GM12878 (cell line): Measurements from ENCODE around the gene REV1. TPM values are rescaled to one million over a fixed set of nuclear protein-coding genes. Genes with fewer than 3 reads are reported as not detected.

Source experiments
- ATAC-seq: fragments of 200-7000 bp; cut with Tn5 transposase; 3 replicates; pipeline ENCODE4 v1.9.1; 2020; ENCODE audit warnings: mild to moderate bottlenecking, moderate library complexity
- BruUV-seq: library from RNA; stranded (reverse); fragments of 400-500 nt; replicated peaks from 2 replicates; lab custom pipeline; 2021; lab: Mats Ljungman, UMichigan
- CTCF ChIA-PET: fragments of 300-600 bp; sonication (Branson Sonifier 250); formaldehyde crosslinking; extraction: SDS; loops from one replicate; lab custom pipeline; 2021; ENCODE audit warnings: inconsistent platforms; lab: Yijun Ruan, JAX
- POLR2A ChIA-PET: fragments of 350-600 bp; formaldehyde crosslinking; extraction: SDS; loops from one replicate; lab custom pipeline; 2021; ENCODE audit warnings: inconsistent platforms; lab: Charles Lee
- RAD21 ChIA-PET: fragments of 300-600 bp; sonication (Branson Sonifier 250); formaldehyde crosslinking; loops from one replicate; lab custom pipeline; 2023; ENCODE audit warnings: antibody characterized with exemption; ENCODE audit not compliant: unreplicated experiment; lab: Charles Lee
- SMC1A ChIA-PET: fragments of 300-600 bp; sonication (Branson Sonifier 250); formaldehyde crosslinking; loops from one replicate; lab custom pipeline; 2023; ENCODE audit not compliant: unreplicated experiment, uncharacterized antibody; lab: Charles Lee
- DNase-seq: peaks from one replicate; pipeline ENCODE4 v3.0.0-alpha.2; 2011; ENCODE audit warnings: low read depth, low spot score
- FAIRE-seq: peaks from 3 replicates; lab custom pipeline; 2011; peaks lifted over from hg19 to GRCh38; lab: Jason Lieb, UNC
- H2AFZ ChIP-seq: 2 replicates; pipeline ENCODE4 v1.6.0; 2011; ENCODE audit warnings: low read depth, low read length, control low read depth; ENCODE audit not compliant: control insufficient read depth
- H3K27ac ChIP-seq: 2 replicates; pipeline ENCODE4 v1.5.1; 2011; ENCODE audit warnings: control low read depth; ENCODE audit not compliant: control insufficient read depth, insufficient read depth
- H3K27me3 ChIP-seq, 2 experiments: replicated peaks in 1 of 2; 2 replicates each; pipeline versions ENCODE4 v1.6.0 to v1.6.1; 2011; ENCODE audit warnings: low read length in 1 of 2; ENCODE audit not compliant: control insufficient read depth in 2 of 2, insufficient read depth in 2 of 2
- H3K36me3 ChIP-seq, 2 experiments: 2 replicates each; pipeline ENCODE4 v1.5.1; 2011; ENCODE audit warnings: low read length in 1 of 2; ENCODE audit not compliant: control insufficient read depth in 2 of 2, insufficient read depth in 2 of 2
- H3K4me1 ChIP-seq: 2 replicates; pipeline ENCODE4 v1.6.1; 2011; ENCODE audit warnings: mild to moderate bottlenecking, low read length, moderate library complexity, mixed read lengths; ENCODE audit not compliant: control insufficient read depth, insufficient read depth
- H3K4me2 ChIP-seq: 2 replicates; pipeline ENCODE4 v1.6.0; 2011; ENCODE audit warnings: control low read depth; ENCODE audit not compliant: control insufficient read depth, insufficient read depth
- H3K4me3 ChIP-seq: fragments of 200-600 bp; sonication (generic); 2 replicates; pipeline ENCODE4 v1.5.1; 2016
- H3K79me2 ChIP-seq: 2 replicates; pipeline ENCODE4 v1.6.0; 2011; ENCODE audit warnings: low read length; ENCODE audit not compliant: control insufficient read depth, insufficient read depth
- H3K9ac ChIP-seq: 2 replicates; pipeline ENCODE4 v1.8.0; 2011; ENCODE audit warnings: low read length, control low read depth, mixed read lengths; ENCODE audit not compliant: control insufficient read depth, insufficient read depth
- H3K9me3 ChIP-seq: replicated peaks from 3 replicates; pipeline ENCODE4 v1.5.1; 2011; ENCODE audit warnings: mild to moderate bottlenecking, low read length; ENCODE audit not compliant: control insufficient read depth, insufficient read depth
- H4K20me1 ChIP-seq: 2 replicates; pipeline ENCODE4 v1.6.0; 2011; ENCODE audit not compliant: control insufficient read depth, insufficient read depth
- RAD21 ChIP-seq: IDR thresholded peaks from 2 replicates; pipeline ENCODE4 v1.6.1; 2011; ENCODE audit warnings: mild to moderate bottlenecking, low read depth, low read length, moderate library complexity; ENCODE audit not compliant: insufficient read depth
- SPI1 ChIP-seq: IDR thresholded peaks from 2 replicates; pipeline ENCODE4 v1.6.1; 2011; ENCODE audit warnings: low read depth, mild to moderate bottlenecking, low read length, moderate library complexity, borderline replicate concordance; ENCODE audit not compliant: insufficient read depth
- TCF3 ChIP-seq: IDR thresholded peaks from 2 replicates; pipeline ENCODE4 v1.6.1; 2012; ENCODE audit warnings: low read depth, mild to moderate bottlenecking, low read length, borderline replicate concordance; ENCODE audit not compliant: insufficient read depth
- TCF7 ChIP-seq: IDR thresholded peaks from 2 replicates; pipeline ENCODE4 v1.6.1; 2014; ENCODE audit warnings: antibody characterized with exemption, borderline replicate concordance
- WGBS: methylation state at CpG from one replicate; pipeline ENCODE4 v1.1.6; 2016; ENCODE audit warnings: low lambda C conversion rate; ENCODE audit not compliant: insufficient replicate concordance, insufficient coverage; ENCODE audit errors: missing lambda C conversion rate; 5-methylcytosine and 5-hydroxymethylcytosine counted together
- in situ Hi-C: fragments of 300-500 bp; cut with MboI; formaldehyde crosslinking; loops from 9 replicates; pipeline ENCODE4 v1.14.3; 2018; ENCODE audit warnings: mixed read lengths
- intact Hi-C: fragments of 100-400 bp; cut with micrococcal nuclease; formaldehyde crosslinking; loops from one replicate; pipeline ENCODE4 v1.14.2; 2022; ENCODE audit not compliant: unreplicated experiment
- polyA plus RNA-seq, 11 experiments: library from polyadenylated mRNA; depleted of rRNA in 4 of 11; unstranded in 6 of 11; stranded (reverse) in 5 of 11; fragments of >200 nt; fragmentation: Nextera tagmentation in 4 of 11; fragmentation: Illumina TruSeq in 1 of 11; extraction: Ambion mirVana in 4 of 11; extraction: Trizol in 1 of 11; gene quantifications; 1 replicate in 1 of 11; 2 replicates in 10 of 11; pipeline versions ENCODE4 v1.2.1 to v1.2.3, GENCODE V29; 2011 to 2016; ENCODE audit warnings: inconsistent platforms in 2 of 11, missing spikeins in 2 of 11, low read depth in 1 of 11
- total RNA-seq, 4 experiments: library from RNA; depleted of rRNA in 3 of 4; stranded (reverse); fragments of >200 nt in 3 of 4; fragmentation: Illumina TruSeq in 1 of 4; extraction: Trizol in 1 of 4; gene quantifications; 2 replicates each; pipeline versions ENCODE4 v1.2.1 to v1.2.3, GENCODE V29; 2013 to 2021

REV1 gene
- total and polyA plus RNA-seq, 10 of the 15 experiments (the other 5 are each of a cell fraction or from before 2014, with no cell fraction given) = 11.3 to 46.8 (median 29.0) TPM

DNA sequence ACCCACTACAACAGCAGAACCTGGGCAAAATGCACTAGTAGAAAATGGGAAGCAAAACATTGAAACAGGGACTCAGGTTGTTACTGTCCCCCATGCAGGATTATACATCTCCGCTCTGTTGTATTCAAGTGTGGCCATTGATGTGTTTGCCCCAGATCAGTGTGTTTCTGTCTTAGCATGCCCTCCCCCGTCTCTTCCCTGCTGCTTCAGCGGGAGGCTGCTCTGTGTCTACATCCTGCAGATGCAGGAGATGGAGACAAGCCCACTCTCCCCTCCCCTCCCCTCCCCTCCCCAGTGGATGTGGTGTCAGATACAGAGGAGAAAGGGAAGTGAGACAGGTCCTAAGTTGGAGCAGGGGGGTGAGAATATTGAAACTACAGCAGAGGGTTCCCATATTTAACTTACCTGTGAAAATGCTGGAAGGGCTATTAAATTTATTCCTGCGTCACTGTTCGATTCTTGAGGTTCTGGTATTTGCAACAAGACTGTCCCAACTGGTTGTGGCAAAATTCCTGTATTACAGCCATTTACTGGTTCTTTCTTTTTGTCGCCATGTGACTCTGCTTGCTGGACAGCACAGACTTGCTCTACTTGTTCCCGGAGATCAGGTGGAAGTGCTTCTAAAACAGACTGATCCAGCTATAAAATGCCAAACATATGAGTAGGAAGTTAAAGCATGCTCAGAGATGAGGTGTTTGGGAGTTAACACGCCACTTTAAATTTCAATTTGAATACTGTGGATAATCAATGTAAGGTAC, 85.6 kb downstream of the REV1 start:
- in situ Hi-C loops = no loop called here
- ChIA-PET CTCF (interaction anchor here (0.5 to 1.4 kb wide), 5 partner anchors 24 to 87 kb away, joined by 3 to 4 read pairs (median 3); no protein-coding TSS in a partner anchor), SMC1A (interaction anchor here (1.0 to 1.4 kb wide), 3 partner anchors 8 to 47 kb away, joined by 3 to 6 read pairs (median 3); no protein-coding TSS in a partner anchor), POLR2A (interaction anchor here (0.5 to 1.6 kb wide), 3 partner anchors 14 to 1738 kb away, joined by 3 to 5 read pairs (median 4); no protein-coding TSS in a partner anchor), RAD21 (no interaction called here)
- peaks cover 4 to 37% of the 10 kb centered on the region in 2 experiments for H3K36me3 ChIP-seq
- whole genome bisulfite sequencing = 99% methylated on average over 8 of the region's 8 CpGs
- no peaks in the 10 kb centered on the region for H3K4me1 ChIP-seq
- H3K9me3 ChIP-seq = no peaks in the 10 kb centered on the region
- no peak overlapping the region for H3K4me2 ChIP-seq
- no peak overlapping the region for H3K27ac ChIP-seq
- H3K27me3 ChIP-seq = no peaks in the 10 kb centered on the region
- intact Hi-C loops = no loop called here
- FAIRE-seq = no peak
- BruUV-seq = no TSS peak
- no peak overlapping the region for H3K4me3 ChIP-seq
- no peak for TF ChIP-seq TCF3
- 0 out of 2 replicates have a peak, but pooled peaks have one; percentile 14 for TF ChIP-seq SPI1
- DNase-seq = no peak
- H3K9ac ChIP-seq = no peak overlapping the region
- H2AFZ ChIP-seq = no peak overlapping the region
- ATAC-seq = no peak
- no peaks in the 10 kb centered on the region for H4K20me1 ChIP-seq
- no peaks in the 10 kb centered on the region for H3K79me2 ChIP-seq

- Histone ChIP-seq H3K9me3 (no peaks in the 10 kb centered on the region), H3K79me2 (no peaks in the 10 kb centered on the region), H3K4me1 (no peaks in the 10 kb centered on the region), H2AFZ (no peak overlapping the region), H3K9ac (no peak overlapping the region), H4K20me1 (no peaks in the 10 kb centered on the region), H3K4me2 (no peak overlapping the region), H3K27ac (no peak overlapping the region)
- ChIA-PET POLR2A (interaction anchor here (0.5 to 1.6 kb wide), 3 partner anchors 13 to 68 kb away, joined by 4 to 5 read pairs (median 4); partner anchors contain the start of gene EIF5B), SMC1A (interaction anchor here (1.0 to 1.4 kb wide), 3 partner anchors 9 to 46 kb away, joined by 3 to 6 read pairs (median 3); no protein-coding TSS in a partner anchor)
- no TSS peak for BruUV-seq
- WGBS = 65% methylated on average over 4 of the region's 4 CpGs
- no peak for FAIRE-seq
- intact Hi-C loops = no loop called here
- TF ChIP-seq TCF7 = no peak
- peak; percentile 23; the same call in 1 of the 2 replicates for TF ChIP-seq RAD21
- TF ChIP-seq, all 136 proteins: peak for 1
- DNase-seq (no peak), ATAC-seq (peak; percentile 27; the same call in 2 of the 3 replicates)
- CTCF ChIA-PET = interaction anchor here (0.9 to 1.6 kb wide), 5 partner anchors 10 to 87 kb away, joined by 3 to 4 read pairs (median 4); no protein-coding TSS in a partner anchor
- no peaks in the 10 kb centered on the region for H3K27me3 ChIP-seq
- H3K4me3 ChIP-seq = no peak overlapping the region
- RAD21 ChIA-PET = no interaction called here
- H3K36me3 ChIP-seq = peaks cover 4 to 38% of the 10 kb centered on the region in 2 experiments
- in situ Hi-C loops = no loop called here
Measured at GRCh38 chr2:99403524-99403923, 86.3 kb downstream of the REV1 start.
